ENCODE data around the gene RIPK4. TPM values are rescaled to one million over a fixed set of nuclear protein-coding genes. Genes with fewer than 3 reads are reported as not detected.

RIPK4 gene
- total RNA-seq, 4 donors from 2014 or later = 4.4 to 20.5 (median 10.6) TPM

DNA sequence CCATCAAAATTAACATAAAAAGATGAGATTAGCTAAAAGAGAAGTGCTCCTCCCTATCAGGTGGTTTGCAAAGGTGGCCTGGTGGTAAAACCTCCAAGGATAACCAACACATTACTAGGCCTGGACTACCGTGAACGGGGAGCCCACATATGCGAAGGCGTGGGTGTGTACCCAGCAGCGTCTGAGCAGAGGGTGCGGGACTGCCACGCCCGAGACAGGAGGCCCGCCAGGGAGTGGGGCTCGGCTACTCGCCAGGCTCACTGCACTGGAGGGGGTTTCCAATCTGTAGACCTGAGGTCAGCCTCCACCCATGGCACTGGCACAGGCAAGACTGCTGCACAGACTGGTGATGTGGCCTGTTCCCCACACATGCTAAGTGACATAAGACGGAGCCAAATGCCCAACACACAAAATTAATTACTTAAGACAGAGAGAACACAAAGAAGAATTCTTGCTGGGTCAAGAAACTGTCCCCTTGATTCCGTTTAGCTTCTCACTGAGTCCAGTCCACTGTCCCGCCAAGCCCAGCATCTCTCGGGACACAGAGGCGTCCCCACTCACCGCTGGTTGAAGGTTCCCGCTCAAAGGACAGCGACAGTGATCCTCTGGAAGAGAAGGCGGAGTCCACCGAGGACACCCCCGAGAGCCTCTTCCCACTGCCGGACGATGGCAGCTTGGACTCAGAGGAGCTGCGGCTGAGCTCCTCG lies 23.4 kb downstream of the RIPK4 start:
- WGBS, 2 donors (ENCODE audit: low coverage in 1 of 2) = 77% methylated on average over 26 of the region's 26 CpGs; no CpG with 5 or more reads in 1 of the 2 donors
- intact Hi-C loops (cut with DNase I; ENCODE audit: low total_unique reads) (no loop called here), in situ Hi-C loops (cut with MboI; ENCODE audit: low pct_ligation_motif_present in 1 of 4, low pct_unique_long_range_greater_than_20kb in 1 of 4, low sequenced_read_pairs in 3 of 4) (no loop called here)
- Histone ChIP-seq H3K36me3 (no peaks in the 10 kb centered on the region), H3K4me3 (no peak overlapping the region), H3K27me3 (no peaks in the 10 kb centered on the region), H3K4me1 (no peaks in the 10 kb centered on the region), H3K9me3 (peaks cover 0 to under 1% of the 10 kb centered on the region in 2 donors), H3K27ac (no peak overlapping the region)
- peak; percentile 27 for DNase-seq
- TF ChIP-seq EP300 (IDR thresholded peaks at IDR 0.05; ENCODE audit: low read depth) (no peak), CTCF (IDR thresholded peaks at IDR 0.05) (no peak), POLR2AphosphoS5 (IDR thresholded peaks at IDR 0.05) (no peak), POLR2A (IDR thresholded peaks at IDR 0.05) (no peak)

DNA sequence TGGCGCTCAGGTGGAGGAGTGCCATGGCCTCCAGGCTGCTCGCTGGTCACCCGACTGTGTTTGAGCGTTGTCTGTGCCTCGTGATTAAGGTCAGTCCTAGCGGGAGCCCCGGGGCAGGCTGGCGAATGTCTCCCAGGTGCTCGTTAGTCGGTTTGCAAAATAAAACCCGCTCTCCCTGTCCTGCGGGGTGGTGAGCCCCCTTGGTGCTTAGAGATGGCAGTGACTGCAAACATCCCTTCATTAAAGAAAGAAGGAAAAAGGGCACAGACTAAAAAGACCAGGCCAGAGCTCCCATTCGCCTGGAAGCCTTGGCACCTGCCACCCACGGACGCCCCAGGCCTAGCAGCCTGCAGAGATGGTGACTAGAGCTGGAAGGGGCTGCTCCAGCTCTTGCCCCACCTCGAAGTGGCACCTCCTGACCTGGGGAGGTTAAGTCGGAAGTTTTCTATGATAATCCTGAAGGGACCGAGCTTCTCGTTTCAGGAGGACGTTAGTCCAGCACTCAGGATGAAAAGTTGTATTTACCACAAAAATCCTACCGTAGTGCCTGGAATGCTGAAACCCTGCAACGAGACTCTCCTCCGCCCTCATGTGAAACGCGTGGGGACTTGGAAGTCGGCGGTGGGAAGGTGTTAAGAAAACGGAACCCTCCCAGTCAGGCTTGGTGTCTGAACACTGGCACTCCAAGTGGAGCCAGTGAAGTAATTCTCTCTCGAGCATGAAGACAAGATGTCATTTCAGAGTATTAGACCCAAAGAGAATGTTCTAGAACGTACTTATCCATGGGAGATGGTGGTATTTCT lies 24.6 kb downstream of the RIPK4 start:
- Histone ChIP-seq H3K4me1 (no peaks in the 10 kb centered on the region), H3K4me3 (no peak overlapping the region), H3K36me3 (no peaks in the 10 kb centered on the region), H3K27ac (no peak overlapping the region), H3K27me3 (no peaks in the 10 kb centered on the region), H3K9me3 (peaks cover 0 to 6% of the 10 kb centered on the region in 2 donors)
- no peak for TF ChIP-seq POLR2AphosphoS5 (IDR thresholded peaks at IDR 0.05)
- TF ChIP-seq CTCF (IDR thresholded peaks at IDR 0.05) = no peak
- TF ChIP-seq POLR2A (IDR thresholded peaks at IDR 0.05) = no peak
- no peak for TF ChIP-seq EP300 (IDR thresholded peaks at IDR 0.05; ENCODE audit: low read depth)
- 88 to 90% methylated on average over 4 to 30 of the region's 30 CpGs for WGBS, 2 donors (ENCODE audit: low coverage in 1 of 2)
- DNase-seq = no peak
- intact Hi-C loops (cut with DNase I; ENCODE audit: low total_unique reads) = no loop called here
- in situ Hi-C loops (cut with MboI; ENCODE audit: low pct_ligation_motif_present in 1 of 4, low pct_unique_long_range_greater_than_20kb in 1 of 4, low sequenced_read_pairs in 3 of 4) = no loop called here

DNA sequence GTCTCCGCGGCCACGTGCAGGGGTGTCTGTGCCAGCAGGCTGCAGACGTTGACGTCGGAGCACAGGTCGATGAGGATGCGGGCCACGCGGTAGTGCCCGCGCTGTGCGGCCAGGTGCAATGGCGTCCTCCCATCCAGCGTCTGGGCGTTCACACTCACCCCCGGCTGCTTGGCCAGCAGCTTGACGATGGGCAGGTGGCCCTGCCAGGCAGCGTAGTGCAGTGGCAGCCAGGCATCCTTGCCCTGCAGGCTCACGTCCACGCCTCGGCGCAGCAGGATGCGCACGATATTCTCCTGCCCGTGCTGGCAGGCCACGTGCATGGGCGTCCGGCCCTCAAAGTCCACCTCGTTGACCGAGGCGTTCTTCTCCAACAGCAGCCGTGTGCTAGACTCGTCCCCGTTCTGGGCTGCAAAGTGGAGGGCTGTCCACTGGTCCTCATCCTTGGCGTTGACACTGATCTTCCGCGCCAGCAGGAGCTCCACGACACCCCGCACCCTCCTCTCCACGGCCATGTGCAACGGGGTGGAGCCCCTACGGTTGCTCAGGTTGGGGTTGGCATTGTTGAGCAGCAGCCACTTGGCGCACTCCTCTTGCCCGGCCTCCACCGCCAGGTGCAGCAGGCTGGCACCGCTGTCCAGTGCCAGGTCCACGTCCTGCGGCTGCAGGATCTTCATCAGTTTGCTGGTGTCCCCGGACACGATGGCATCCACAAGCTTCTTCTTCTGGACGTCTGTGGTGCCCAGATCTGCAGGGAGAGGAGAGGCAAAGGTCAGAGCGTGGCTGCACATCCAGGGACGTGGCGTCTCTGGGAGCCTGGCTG lies 25.4 kb downstream of the RIPK4 start:
- H3K4me3 ChIP-seq = no peak overlapping the region
- intact Hi-C loops (cut with DNase I; ENCODE audit: low total_unique reads) = no loop called here
- 92% methylated on average over 55 of the region's 55 CpGs; no CpG with 5 or more reads in 1 of the 2 donors for WGBS, 2 donors (ENCODE audit: low coverage in 1 of 2)
- in situ Hi-C loops (cut with MboI; ENCODE audit: low pct_ligation_motif_present in 1 of 4, low pct_unique_long_range_greater_than_20kb in 1 of 4, low sequenced_read_pairs in 3 of 4) = no loop called here
- no peak overlapping the region for H3K27ac ChIP-seq
- TF ChIP-seq CTCF (IDR thresholded peaks at IDR 0.05) (no peak), EP300 (IDR thresholded peaks at IDR 0.05; ENCODE audit: low read depth) (no peak), POLR2AphosphoS5 (IDR thresholded peaks at IDR 0.05) (no peak), POLR2A (IDR thresholded peaks at IDR 0.05) (no peak)
- no peaks in the 10 kb centered on the region for H3K36me3 ChIP-seq
- no peaks in the 10 kb centered on the region for H3K27me3 ChIP-seq
- H3K9me3 ChIP-seq = peaks cover 0 to 6% of the 10 kb centered on the region in 2 donors
- DNase-seq = no peak
- no peaks in the 10 kb centered on the region for H3K4me1 ChIP-seq

Measured in transverse colon (tissue), 4 donors.